CD8-positive, alpha-beta memory T cell (primary cell): ENCODE results near the gene PCNX1. TPM values are rescaled to one million over a fixed set of nuclear protein-coding genes. Genes with fewer than 3 reads are reported as not detected.

Source experiments
- CTCF ChIA-PET: fragments of 350-600 bp; sonication (Branson Sonifier 250); formaldehyde crosslinking; loops from one replicate; lab custom pipeline; 2021; ENCODE audit warnings: antibody characterized with exemption; lab: Charles Lee
- POLR2A ChIA-PET: fragments of 350-600 bp; sonication (Branson Sonifier 250); formaldehyde crosslinking; loops from one replicate; lab custom pipeline; 2021; ENCODE audit warnings: antibody characterized with exemption; lab: Charles Lee
- DNase-seq, 5 donors: peaks; one replicate each; pipeline versions ENCODE4 v3.0.0 to v3.0.0-alpha.2; 2020 to 2022; ENCODE audit warnings: mixed read lengths in 1 of 5
- H3K27ac ChIP-seq: one replicate; pipeline ENCODE4 v1.7.0; 2013; ENCODE audit warnings: low read depth, mild to moderate bottlenecking, low read length, moderate library complexity
- H3K27me3 ChIP-seq: 2 replicates; pipeline ENCODE4 v1.7.0; 2013; ENCODE audit warnings: low read length, mild to moderate bottlenecking; ENCODE audit not compliant: insufficient read depth, poor library complexity, severe bottlenecking
- H3K36me3 ChIP-seq: 2 replicates; pipeline ENCODE4 v1.7.0; 2013; ENCODE audit warnings: mild to moderate bottlenecking, low read length, moderate library complexity; ENCODE audit not compliant: insufficient read depth
- H3K4me1 ChIP-seq: 2 replicates; pipeline ENCODE4 v1.7.0; 2013; ENCODE audit warnings: mild to moderate bottlenecking, low read length, moderate library complexity; ENCODE audit not compliant: insufficient read depth
- H3K4me3 ChIP-seq: 2 replicates; pipeline ENCODE4 v1.7.0; 2013; ENCODE audit warnings: mild to moderate bottlenecking, low read length
- H3K9me3 ChIP-seq: 2 replicates; pipeline ENCODE4 v1.7.0; 2013; ENCODE audit warnings: mild to moderate bottlenecking, low read length
- H3K27ac Mint-ChIP-seq, 8 donors: one replicate each; pipeline ENCODE4 v1.8.0; 2020 to 2021; ENCODE audit warnings: mixed read lengths in 8 of 8, mild to moderate bottlenecking in 6 of 8, inconsistent platforms in 3 of 8, moderate library complexity in 3 of 8
- H3K27me3 Mint-ChIP-seq, 2 donors: one replicate each; pipeline ENCODE4 v1.8.0; 2020 to 2021; ENCODE audit warnings: mixed read lengths in 2 of 2, mild to moderate bottlenecking in 1 of 2, moderate library complexity in 1 of 2
- H3K36me3 Mint-ChIP-seq, 3 donors: one replicate each; pipeline ENCODE4 v1.8.0; 2020 to 2021; ENCODE audit warnings: mixed read lengths in 3 of 3, inconsistent platforms in 1 of 3, mild to moderate bottlenecking in 1 of 3
- H3K4me1 Mint-ChIP-seq, 3 donors: one replicate each; pipeline ENCODE4 v1.8.0; 2020 to 2021; ENCODE audit warnings: mixed read lengths in 3 of 3, inconsistent platforms in 1 of 3, mild to moderate bottlenecking in 1 of 3
- H3K4me3 Mint-ChIP-seq, 7 donors: one replicate each; pipeline ENCODE4 v1.8.0; 2020 to 2021; ENCODE audit warnings: mixed read lengths in 7 of 7, mild to moderate bottlenecking in 6 of 7, moderate library complexity in 4 of 7, inconsistent platforms in 2 of 7
- H3K9me3 Mint-ChIP-seq, 5 donors: one replicate each; pipeline ENCODE4 v1.8.0; 2020 to 2022; ENCODE audit warnings: mixed read lengths in 5 of 5, mild to moderate bottlenecking in 3 of 5, moderate library complexity in 2 of 5, inconsistent platforms in 1 of 5
- polyA plus RNA-seq: library from polyadenylated mRNA; unstranded; fragments of 300-500 nt; fragmentation: Illumina TruSeq; gene quantifications from one replicate; pipeline ENCODE4 v1.2.3, GENCODE V29; 2021
- total RNA-seq, 2 experiments: library from RNA; stranded (reverse); gene quantifications; one replicate each; pipeline ENCODE4 v1.2.3, GENCODE V29; 2021

The PCNX1 gene
- total and polyA plus RNA-seq, 3 experiments from 2014 or later: 13.4 to 46.2 (median 37.4) TPM

DNA sequence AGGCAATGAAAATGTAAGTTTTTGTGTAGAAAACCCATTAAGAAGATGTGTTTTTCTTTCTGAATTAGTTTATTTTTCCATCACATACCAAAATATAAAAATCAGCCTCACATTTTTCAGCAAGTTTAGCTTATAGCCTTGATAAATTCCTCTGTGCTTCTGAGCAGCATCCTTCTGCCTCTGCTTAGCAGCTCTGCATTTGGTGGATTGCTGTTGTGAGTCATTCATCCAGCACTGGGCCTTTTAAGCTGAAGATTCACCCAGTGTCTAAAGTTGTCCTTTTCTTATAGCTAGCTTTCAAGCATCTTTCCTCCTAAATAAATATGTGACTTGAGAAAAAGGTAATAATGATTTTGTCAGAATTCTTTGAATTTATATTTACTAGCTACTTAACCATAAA, 206.1 kb downstream of the PCNX1 start:
- peaks cover 21% of the 10 kb centered on the region for H3K36me3 ChIP-seq
- H3K9me3 Mint-ChIP-seq: no peaks in the 10 kb centered on the region
- no peak overlapping the region for H3K4me3 Mint-ChIP-seq

DNA sequence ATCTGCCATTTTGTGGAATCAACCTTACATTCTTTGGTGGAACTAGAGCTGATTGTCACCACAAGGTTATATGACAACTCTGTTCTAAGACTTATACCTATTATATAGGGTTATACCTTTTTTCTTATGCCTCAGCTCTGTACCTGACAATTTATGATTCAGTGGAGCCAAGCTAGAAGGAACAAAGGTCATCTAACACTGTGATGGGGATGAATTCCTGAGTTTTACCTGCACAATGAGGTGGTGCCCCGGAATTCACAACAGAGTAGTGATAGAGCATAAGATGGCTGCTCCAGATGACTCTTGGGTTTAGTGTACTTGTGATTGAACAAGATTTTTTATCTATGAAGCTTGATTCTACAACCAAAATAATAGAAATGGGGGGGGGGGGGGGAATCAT, 207.3 kb downstream of the PCNX1 start:
- no peak overlapping the region for H3K27ac ChIP-seq
- peaks cover 0 to 75% (median 9%) of the 10 kb centered on the region in 3 donors for H3K36me3 Mint-ChIP-seq
- no peak for DNase-seq
- H3K4me3 Mint-ChIP-seq: no peak overlapping the region
- no peak overlapping the region for H3K4me3 ChIP-seq
- CTCF ChIA-PET: interaction anchor here (1.8 kb wide), 1 partner anchor 10 kb away, joined by 7 read pairs; no protein-coding TSS in a partner anchor
- H3K4me1 ChIP-seq: no peaks in the 10 kb centered on the region
- POLR2A ChIA-PET: no interaction called here
- no peaks in the 10 kb centered on the region for H3K27me3 Mint-ChIP-seq
- H3K9me3 Mint-ChIP-seq: no peaks in the 10 kb centered on the region
- no peaks in the 10 kb centered on the region for H3K9me3 ChIP-seq
- no peaks in the 10 kb centered on the region for H3K4me1 Mint-ChIP-seq
- H3K27me3 ChIP-seq: no peaks in the 10 kb centered on the region
- peaks cover 9% of the 10 kb centered on the region for H3K36me3 ChIP-seq
- peak overlapping the region in 1 of 8 donors; percentile 29 for H3K27ac Mint-ChIP-seq

More for the DNA sequence above, 206.1 kb downstream of the PCNX1 start:
- peaks cover 0 to 78% (median 13%) of the 10 kb centered on the region in 3 donors for H3K36me3 Mint-ChIP-seq
- H3K4me1 Mint-ChIP-seq: no peaks in the 10 kb centered on the region
- CTCF ChIA-PET: interaction anchor here (1.8 kb wide), 1 partner anchor 9 kb away, joined by 7 read pairs; no protein-coding TSS in a partner anchor
- Histone ChIP-seq H3K27ac (no peak overlapping the region), H3K27me3 (no peaks in the 10 kb centered on the region), H3K4me1 (no peaks in the 10 kb centered on the region), H3K9me3 (no peaks in the 10 kb centered on the region), H3K4me3 (no peak overlapping the region)
- POLR2A ChIA-PET: no interaction called here
- no peak for DNase-seq
- peak overlapping the region in 2 of 8 donors; percentile 52 to 66 for H3K27ac Mint-ChIP-seq
- H3K27me3 Mint-ChIP-seq: no peaks in the 10 kb centered on the region

DNA sequence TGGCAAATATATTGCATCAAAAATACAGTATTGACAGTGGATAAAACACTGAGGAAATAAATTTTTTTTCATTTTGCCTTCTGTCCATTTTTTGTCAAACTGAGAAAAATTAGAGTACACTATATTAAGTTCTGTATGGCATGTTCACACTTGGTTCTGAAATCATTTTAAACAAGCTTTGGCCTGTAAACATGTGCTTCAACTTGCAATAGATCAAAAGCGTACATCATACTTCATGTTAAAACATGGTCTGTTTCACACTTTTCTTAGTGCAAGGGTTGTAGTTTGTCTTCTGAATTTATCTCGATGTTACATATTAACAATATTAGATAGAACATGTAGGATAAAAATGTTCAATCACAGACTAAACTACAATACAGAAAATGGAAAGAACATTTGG, 208.0 kb downstream of the PCNX1 start:
- Histone ChIP-seq H3K9me3 (no peaks in the 10 kb centered on the region), H3K4me3 (no peak overlapping the region), H3K27ac (no peak overlapping the region), H3K36me3 (peaks cover 3% of the 10 kb centered on the region), H3K27me3 (no peaks in the 10 kb centered on the region), H3K4me1 (no peaks in the 10 kb centered on the region)
- peaks cover 0 to 68% (median 6%) of the 10 kb centered on the region in 3 donors for H3K36me3 Mint-ChIP-seq
- no peaks in the 10 kb centered on the region for H3K9me3 Mint-ChIP-seq
- H3K27ac Mint-ChIP-seq: peak overlapping the region in 1 of 8 donors; percentile 43
- no peak overlapping the region for H3K4me3 Mint-ChIP-seq
- POLR2A ChIA-PET: no interaction called here
- no peak for DNase-seq
- H3K27me3 Mint-ChIP-seq: no peaks in the 10 kb centered on the region
- no peaks in the 10 kb centered on the region for H3K4me1 Mint-ChIP-seq
- CTCF ChIA-PET: interaction anchor here (1.0 to 1.8 kb wide), 2 partner anchors 11 to 1297 kb away, joined by 3 to 7 read pairs; no protein-coding TSS in a partner anchor

DNA sequence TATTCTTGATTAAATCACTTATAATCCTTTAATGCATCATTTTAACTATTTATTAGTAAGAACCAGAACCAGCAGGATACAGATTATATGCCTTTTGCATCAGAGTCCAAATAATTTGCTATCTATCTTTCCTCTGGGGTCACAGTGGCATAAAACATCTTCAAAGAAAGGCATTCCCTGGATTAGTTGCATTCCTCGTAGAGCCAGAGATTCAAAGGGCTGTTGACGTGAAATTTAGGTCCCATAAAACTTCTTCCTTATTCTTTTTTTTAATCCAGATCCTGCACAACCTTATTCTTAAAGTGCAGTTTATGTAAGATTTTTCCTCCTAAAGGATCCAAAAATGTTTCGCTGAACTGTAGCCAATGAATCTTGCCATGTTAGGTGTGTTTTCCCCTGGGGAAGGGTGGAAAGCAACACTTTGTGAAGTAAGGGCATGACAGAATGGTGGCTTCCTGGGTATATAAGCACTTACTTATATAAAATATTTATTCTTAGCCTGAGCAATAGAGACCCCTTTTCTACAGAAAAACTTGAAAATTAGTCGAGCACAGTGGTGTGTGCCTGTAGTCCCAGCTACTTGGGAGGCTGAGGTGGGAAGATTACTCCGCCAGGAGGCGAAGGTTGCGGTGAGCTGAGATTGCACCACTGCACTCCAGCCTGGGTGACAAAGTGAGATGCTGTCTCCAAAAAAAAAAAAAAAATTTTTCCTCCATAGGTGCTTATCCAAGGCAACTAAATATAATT, 208.7 kb downstream of the PCNX1 start:
- POLR2A ChIA-PET: no interaction called here
- no peak for DNase-seq
- Histone ChIP-seq H3K4me3 (no peak overlapping the region), H3K36me3 (no peaks in the 10 kb centered on the region), H3K27me3 (no peaks in the 10 kb centered on the region), H3K9me3 (no peaks in the 10 kb centered on the region), H3K4me1 (no peaks in the 10 kb centered on the region), H3K27ac (no peak overlapping the region)
- peaks cover 0 to 63% (median 5%) of the 10 kb centered on the region in 3 donors for H3K36me3 Mint-ChIP-seq
- no peak overlapping the region for H3K4me3 Mint-ChIP-seq
- peak overlapping the region in 2 of 8 donors; percentile 26 to 57 for H3K27ac Mint-ChIP-seq
- no peaks in the 10 kb centered on the region for H3K4me1 Mint-ChIP-seq
- CTCF ChIA-PET: interaction anchor here (1.0 kb wide), 1 partner anchor 1298 kb away, joined by 3 read pairs; no protein-coding TSS in a partner anchor
- no peaks in the 10 kb centered on the region for H3K27me3 Mint-ChIP-seq
- no peaks in the 10 kb centered on the region for H3K9me3 Mint-ChIP-seq

DNA sequence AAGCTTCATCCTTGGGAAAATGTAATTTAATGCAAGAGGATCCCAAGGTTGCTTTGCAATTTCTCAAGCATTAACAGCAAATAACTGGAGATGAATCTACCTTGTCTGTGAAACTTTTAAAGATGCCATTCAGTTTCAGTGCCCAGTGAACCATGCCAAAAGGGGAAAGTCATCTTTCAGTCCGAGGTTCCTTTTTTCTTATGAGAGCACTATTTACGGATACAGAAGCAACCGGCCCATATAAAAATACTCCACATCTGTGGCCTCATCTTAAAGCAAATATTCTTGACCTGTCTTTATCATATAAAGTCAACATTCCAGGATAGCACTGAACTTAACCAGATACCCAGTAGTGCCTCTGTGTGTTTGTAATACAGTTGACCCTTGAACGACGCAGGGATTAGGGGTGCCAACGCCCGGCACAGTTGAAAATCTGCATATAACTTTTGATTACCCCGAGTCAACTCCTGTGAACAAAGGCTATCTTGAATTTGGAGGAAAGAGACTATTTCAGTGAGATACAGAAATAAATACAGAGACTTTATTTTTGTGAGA, 209.4 kb downstream of the PCNX1 start:
- Histone ChIP-seq H3K36me3 (no peaks in the 10 kb centered on the region), H3K27me3 (no peaks in the 10 kb centered on the region), H3K4me1 (no peaks in the 10 kb centered on the region), H3K9me3 (no peaks in the 10 kb centered on the region), H3K4me3 (no peak overlapping the region), H3K27ac (no peak overlapping the region)
- no peaks in the 10 kb centered on the region for H3K27me3 Mint-ChIP-seq
- H3K9me3 Mint-ChIP-seq: no peaks in the 10 kb centered on the region
- H3K4me1 Mint-ChIP-seq: no peaks in the 10 kb centered on the region
- ChIA-PET CTCF (no interaction called here), POLR2A (no interaction called here)
- peaks cover 0 to 57% (median 2%) of the 10 kb centered on the region in 3 donors for H3K36me3 Mint-ChIP-seq
- no peak overlapping the region for H3K4me3 Mint-ChIP-seq
- peak overlapping the region in 2 of 8 donors; percentile 23 to 26 for H3K27ac Mint-ChIP-seq
- DNase-seq: no peak

DNA sequence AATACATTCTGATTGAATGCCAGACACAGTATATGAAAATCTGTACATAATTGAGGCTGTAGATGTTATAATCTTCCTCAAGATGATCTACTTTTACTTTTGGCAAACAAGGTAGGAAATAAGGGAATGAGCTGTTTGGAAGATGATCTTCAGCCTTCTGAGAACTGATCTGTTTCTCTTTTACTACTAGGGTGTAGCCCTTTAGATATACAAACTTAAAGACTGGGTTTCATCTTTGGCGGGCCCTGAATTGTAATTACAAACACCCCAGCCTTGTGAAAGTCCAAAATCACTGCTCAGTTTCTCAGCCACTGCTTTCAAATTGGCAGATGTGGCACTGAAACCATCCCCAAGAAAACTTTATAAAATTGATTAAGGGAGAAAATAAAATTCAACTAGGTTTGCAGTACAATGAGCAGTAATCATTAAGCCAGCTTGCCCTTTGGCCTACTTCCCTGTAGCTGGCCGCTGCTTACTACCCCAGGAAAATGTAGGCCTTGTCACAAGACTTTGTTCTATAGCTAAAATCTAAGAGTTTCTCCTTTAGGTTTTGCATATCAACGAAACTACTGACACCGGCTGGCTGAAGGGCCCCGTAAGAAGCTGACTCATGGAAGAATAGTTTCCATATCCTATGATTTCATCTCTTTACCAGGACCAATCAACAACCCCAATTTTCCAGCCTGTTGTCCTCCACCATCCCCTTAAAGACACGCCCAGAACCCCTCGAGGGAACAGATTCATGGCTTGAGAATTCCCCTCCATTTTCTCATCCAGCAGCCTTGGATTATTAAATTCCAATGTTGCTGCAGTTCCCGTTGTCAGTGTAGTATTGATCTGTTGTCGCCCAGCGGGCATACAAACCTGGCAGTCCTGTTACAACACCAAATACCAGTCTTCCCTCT, 210.8 kb downstream of the PCNX1 start:
- Histone ChIP-seq H3K36me3 (no peaks in the 10 kb centered on the region), H3K27me3 (no peaks in the 10 kb centered on the region), H3K4me3 (no peak overlapping the region), H3K27ac (no peak overlapping the region), H3K9me3 (no peaks in the 10 kb centered on the region), H3K4me1 (no peaks in the 10 kb centered on the region)
- H3K9me3 Mint-ChIP-seq: no peaks in the 10 kb centered on the region
- no peaks in the 10 kb centered on the region for H3K27me3 Mint-ChIP-seq
- H3K4me3 Mint-ChIP-seq: no peak overlapping the region
- ChIA-PET POLR2A (no interaction called here), CTCF (no interaction called here)
- peaks cover 0 to 45% (median 2%) of the 10 kb centered on the region in 3 donors for H3K36me3 Mint-ChIP-seq
- peak overlapping the region in 7 of 8 donors; percentile 23 to 67 (median 63) for H3K27ac Mint-ChIP-seq
- H3K4me1 Mint-ChIP-seq: peaks cover 0 to 3% (median 0%) of the 10 kb centered on the region in 3 donors
- DNase-seq: no peak

DNA sequence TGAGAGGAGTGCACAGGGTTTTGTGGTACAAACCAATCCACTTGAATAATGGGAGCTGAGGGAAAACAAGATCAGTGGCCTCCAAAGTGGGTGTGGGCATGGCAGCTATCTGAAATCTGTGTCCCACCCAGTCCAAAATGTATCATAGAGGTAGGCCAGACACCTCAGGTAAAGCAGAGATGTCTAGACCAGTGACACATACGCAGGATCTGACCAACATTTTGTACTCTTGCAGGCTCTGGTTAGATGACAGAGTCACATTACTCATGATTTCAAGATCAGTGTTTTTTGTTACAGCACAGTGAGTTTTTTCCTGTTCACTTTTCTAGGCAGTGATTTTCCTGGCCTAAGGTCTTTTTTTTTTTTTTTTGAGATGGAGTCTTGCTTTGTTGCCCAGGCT, 211.8 kb downstream of the PCNX1 start:
- POLR2A ChIA-PET: no interaction called here
- peaks cover 0 to 6% (median 0%) of the 10 kb centered on the region in 3 donors for H3K4me1 Mint-ChIP-seq

More for the DNA sequence above, 211.8 kb downstream of the PCNX1 start:
- no peak overlapping the region for H3K27ac ChIP-seq
- Mint-ChIP-seq H3K36me3 (peaks cover 0 to 36% (median 2%) of the 10 kb centered on the region in 3 donors), H3K27ac (peak overlapping the region in 6 of 8 donors; percentile 1 to 66 (median 56)), H3K4me3 (no peak overlapping the region), H3K27me3 (no peaks in the 10 kb centered on the region), H3K9me3 (no peaks in the 10 kb centered on the region)
- no peak overlapping the region for H3K4me3 ChIP-seq
- no peaks in the 10 kb centered on the region for H3K36me3 ChIP-seq
- H3K9me3 ChIP-seq: no peaks in the 10 kb centered on the region
- DNase-seq: no peak
- CTCF ChIA-PET: no interaction called here
- no peaks in the 10 kb centered on the region for H3K27me3 ChIP-seq
- no peaks in the 10 kb centered on the region for H3K4me1 ChIP-seq
